Panc1 (cell line): ENCODE measurements around the gene CMTM7. TPM values are rescaled to one million over a fixed set of nuclear protein-coding genes. Genes with fewer than 3 reads are reported as not detected.

ENCODE experiments used
- ATAC-seq: fragments of 200-7000 bp; cut with Tn5 transposase; 2 replicates; pipeline ENCODE4 v1.9.1; 2020; ENCODE audit warnings: mild to moderate bottlenecking, moderate library complexity
- BruUV-seq: library from RNA; stranded (reverse); fragments of 400-500 nt; replicated peaks from 2 replicates; lab custom pipeline; 2021; lab: Mats Ljungman, UMichigan
- CTCF ChIA-PET: fragments of 300-600 bp; sonication (Branson Sonifier 250); formaldehyde crosslinking; loops from one replicate; lab custom pipeline; 2022; ENCODE audit warnings: antibody characterized with exemption; lab: Charles Lee
- POLR2A ChIA-PET: fragments of 300-600 bp; sonication (Branson Sonifier 250); formaldehyde crosslinking; loops from one replicate; lab custom pipeline; 2022; ENCODE audit warnings: antibody characterized with exemption; lab: Charles Lee
- DNase-seq: peaks from one replicate; pipeline ENCODE4 v3.0.0-alpha.2; 2010; ENCODE audit warnings: low read depth, low spot score
- H3K27ac ChIP-seq: 2 replicates; pipeline ENCODE4 v1.5.1; 2011; ENCODE audit warnings: mild to moderate bottlenecking, low read length, inconsistent platforms
- H3K27me3 ChIP-seq: fragments of 200-500 bp; sonication (Bioruptor generic); 2 replicates; pipeline ENCODE4 v1.6.0; 2014; ENCODE audit warnings: low read length, inconsistent platforms; ENCODE audit not compliant: control insufficient read depth, insufficient read depth
- H3K36me3 ChIP-seq: fragments of 200-500 bp; sonication (Bioruptor generic); 2 replicates; pipeline ENCODE4 v1.5.1; 2014; ENCODE audit warnings: inconsistent platforms, mild to moderate bottlenecking, low read length, moderate library complexity; ENCODE audit not compliant: control insufficient read depth, insufficient read depth
- H3K4me1 ChIP-seq: 2 replicates; pipeline ENCODE4 v1.5.1; 2011; ENCODE audit warnings: inconsistent platforms, mild to moderate bottlenecking, low read length, moderate library complexity; ENCODE audit not compliant: control insufficient read depth, insufficient read depth
- H3K4me3 ChIP-seq, 2 experiments: 2 replicates each; pipeline ENCODE4 v1.5.1; 2011 to 2012; ENCODE audit warnings: low read depth in 2 of 2, low read length in 2 of 2, mild to moderate bottlenecking in 2 of 2, inconsistent platforms in 1 of 2, moderate library complexity in 1 of 2
- H3K9me3 ChIP-seq: fragments of 200-500 bp; sonication (Bioruptor generic); 2 replicates; pipeline ENCODE4 v1.5.1; 2014; ENCODE audit warnings: low read depth, mild to moderate bottlenecking, inconsistent platforms, low read length, moderate library complexity; ENCODE audit not compliant: control insufficient read depth, insufficient read depth
- POLR2AphosphoS5 ChIP-seq: IDR thresholded peaks from 2 replicates; pipeline ENCODE4 v1.6.1; 2012; ENCODE audit warnings: mild to moderate bottlenecking, low read depth, low read length, moderate library complexity
- SIN3A ChIP-seq: IDR thresholded peaks from 2 replicates; pipeline ENCODE4 v1.6.1; 2012; ENCODE audit warnings: low read depth, mild to moderate bottlenecking, low read length, moderate library complexity, borderline replicate concordance; ENCODE audit not compliant: insufficient read depth
- TCF7L2 ChIP-seq: IDR thresholded peaks from 2 replicates; pipeline ENCODE4 v1.6.1; 2011; ENCODE audit warnings: mild to moderate bottlenecking, low read depth, low read length, inconsistent platforms
- in situ Hi-C: cut with HindIII; loops from 2 replicates; pipeline ENCODE4 v1.10.0; 2016; ENCODE audit warnings: low sequenced_read_pairs, low pct_unique_long_range_greater_than_20kb
- intact Hi-C: fragments of 100-400 bp; cut with micrococcal nuclease; formaldehyde crosslinking; loops from one replicate; pipeline ENCODE4 v1.10.0; 2022; ENCODE audit not compliant: unreplicated experiment
- total RNA-seq: library from RNA; stranded (reverse); gene quantifications from one replicate; pipeline ENCODE4 v1.2.1, GENCODE V29; 2021; ENCODE audit not compliant: unreplicated experiment
- TF ChIP-seq, protein P1 (sequence below): fragments of 450-650 bp; IDR thresholded peaks from 2 replicates; pipeline ENCODE4 v1.5.1; 2017; ENCODE audit warnings: mild to moderate bottlenecking
- TF ChIP-seq, protein P2 (sequence below), 2 experiments: IDR thresholded peaks; 2 replicates each; pipeline ENCODE4 v1.6.1; 2011 to 2012; ENCODE audit warnings: low read depth in 2 of 2, control low read depth in 1 of 2, low read length in 1 of 2, mild to moderate bottlenecking in 1 of 2, moderate library complexity in 1 of 2; ENCODE audit not compliant: insufficient read depth in 1 of 2

CMTM7 gene
- total RNA-seq, 1 experiment from 2014 or later: 43.5 TPM

DNA sequence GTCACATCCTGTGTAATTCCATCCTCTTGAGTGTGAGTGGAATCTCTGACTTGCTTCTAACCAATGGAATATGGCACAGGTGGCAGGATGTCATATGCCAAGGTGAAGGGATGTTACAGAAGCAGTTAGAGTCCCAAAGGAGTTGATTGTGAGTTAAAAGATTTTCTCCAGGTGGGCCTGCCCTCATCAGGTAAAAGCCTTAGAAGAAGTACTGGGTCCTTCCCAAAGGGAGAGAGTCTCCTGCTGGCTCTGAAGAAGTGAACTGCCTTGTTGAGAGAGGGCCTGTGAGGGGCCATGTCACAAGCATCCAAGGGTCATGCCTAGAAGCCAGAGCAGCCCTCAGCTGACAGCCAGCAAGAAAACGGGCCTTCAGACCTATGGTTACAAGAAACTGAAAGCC is 13.1 kb downstream of the CMTM7 start:
- TF ChIP-seq, protein P1, sequence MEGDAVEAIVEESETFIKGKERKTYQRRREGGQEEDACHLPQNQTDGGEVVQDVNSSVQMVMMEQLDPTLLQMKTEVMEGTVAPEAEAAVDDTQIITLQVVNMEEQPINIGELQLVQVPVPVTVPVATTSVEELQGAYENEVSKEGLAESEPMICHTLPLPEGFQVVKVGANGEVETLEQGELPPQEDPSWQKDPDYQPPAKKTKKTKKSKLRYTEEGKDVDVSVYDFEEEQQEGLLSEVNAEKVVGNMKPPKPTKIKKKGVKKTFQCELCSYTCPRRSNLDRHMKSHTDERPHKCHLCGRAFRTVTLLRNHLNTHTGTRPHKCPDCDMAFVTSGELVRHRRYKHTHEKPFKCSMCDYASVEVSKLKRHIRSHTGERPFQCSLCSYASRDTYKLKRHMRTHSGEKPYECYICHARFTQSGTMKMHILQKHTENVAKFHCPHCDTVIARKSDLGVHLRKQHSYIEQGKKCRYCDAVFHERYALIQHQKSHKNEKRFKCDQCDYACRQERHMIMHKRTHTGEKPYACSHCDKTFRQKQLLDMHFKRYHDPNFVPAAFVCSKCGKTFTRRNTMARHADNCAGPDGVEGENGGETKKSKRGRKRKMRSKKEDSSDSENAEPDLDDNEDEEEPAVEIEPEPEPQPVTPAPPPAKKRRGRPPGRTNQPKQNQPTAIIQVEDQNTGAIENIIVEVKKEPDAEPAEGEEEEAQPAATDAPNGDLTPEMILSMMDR: no peak
- TF ChIP-seq, protein P2, sequence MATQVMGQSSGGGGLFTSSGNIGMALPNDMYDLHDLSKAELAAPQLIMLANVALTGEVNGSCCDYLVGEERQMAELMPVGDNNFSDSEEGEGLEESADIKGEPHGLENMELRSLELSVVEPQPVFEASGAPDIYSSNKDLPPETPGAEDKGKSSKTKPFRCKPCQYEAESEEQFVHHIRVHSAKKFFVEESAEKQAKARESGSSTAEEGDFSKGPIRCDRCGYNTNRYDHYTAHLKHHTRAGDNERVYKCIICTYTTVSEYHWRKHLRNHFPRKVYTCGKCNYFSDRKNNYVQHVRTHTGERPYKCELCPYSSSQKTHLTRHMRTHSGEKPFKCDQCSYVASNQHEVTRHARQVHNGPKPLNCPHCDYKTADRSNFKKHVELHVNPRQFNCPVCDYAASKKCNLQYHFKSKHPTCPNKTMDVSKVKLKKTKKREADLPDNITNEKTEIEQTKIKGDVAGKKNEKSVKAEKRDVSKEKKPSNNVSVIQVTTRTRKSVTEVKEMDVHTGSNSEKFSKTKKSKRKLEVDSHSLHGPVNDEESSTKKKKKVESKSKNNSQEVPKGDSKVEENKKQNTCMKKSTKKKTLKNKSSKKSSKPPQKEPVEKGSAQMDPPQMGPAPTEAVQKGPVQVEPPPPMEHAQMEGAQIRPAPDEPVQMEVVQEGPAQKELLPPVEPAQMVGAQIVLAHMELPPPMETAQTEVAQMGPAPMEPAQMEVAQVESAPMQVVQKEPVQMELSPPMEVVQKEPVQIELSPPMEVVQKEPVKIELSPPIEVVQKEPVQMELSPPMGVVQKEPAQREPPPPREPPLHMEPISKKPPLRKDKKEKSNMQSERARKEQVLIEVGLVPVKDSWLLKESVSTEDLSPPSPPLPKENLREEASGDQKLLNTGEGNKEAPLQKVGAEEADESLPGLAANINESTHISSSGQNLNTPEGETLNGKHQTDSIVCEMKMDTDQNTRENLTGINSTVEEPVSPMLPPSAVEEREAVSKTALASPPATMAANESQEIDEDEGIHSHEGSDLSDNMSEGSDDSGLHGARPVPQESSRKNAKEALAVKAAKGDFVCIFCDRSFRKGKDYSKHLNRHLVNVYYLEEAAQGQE (IDR thresholded peaks at IDR 0.05; ENCODE audit: insufficient read depth in 1 of 2, low read depth in 2 of 2, low read length in 1 of 2): no peak
- TF ChIP-seq POLR2AphosphoS5: no peak
- TF ChIP-seq SIN3A: no peak
- no peak for TF ChIP-seq TCF7L2
- DNase-seq (no peak), ATAC-seq (no peak)
- intact Hi-C loops (no loop called here), in situ Hi-C loops (no loop called here)
- POLR2A ChIA-PET: no interaction called here
- no TSS peak for BruUV-seq
- Histone ChIP-seq H3K27me3 (no peaks in the 10 kb centered on the region), H3K4me1 (peaks cover 32% of the 10 kb centered on the region), H3K36me3 (no peaks in the 10 kb centered on the region), H3K27ac (0 out of 2 replicates have a peak overlapping the region, but pooled peaks have one; percentile 35), H3K9me3 (no peaks in the 10 kb centered on the region), H3K4me3 (no peak overlapping the region)
- CTCF ChIA-PET: no interaction called here

DNA sequence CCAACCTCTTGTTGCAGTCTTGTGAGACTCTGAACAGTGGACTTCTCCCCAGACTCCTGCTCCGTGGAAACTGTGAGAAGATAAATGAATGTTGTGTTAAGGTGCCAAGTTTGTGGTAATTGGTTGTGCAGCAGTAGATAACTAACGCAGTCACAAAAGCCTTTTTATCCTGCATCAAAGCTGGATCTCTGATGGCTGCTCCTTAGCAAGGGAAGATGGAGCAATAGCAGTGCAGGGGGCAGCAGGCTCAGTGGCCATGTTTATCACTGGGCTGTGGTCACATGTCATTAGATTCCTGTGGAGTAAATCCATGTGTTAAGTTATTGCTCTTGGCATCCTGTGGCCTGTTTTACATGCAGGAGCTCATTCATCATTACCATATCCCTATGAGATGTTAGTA is 13.5 kb downstream of the CMTM7 start:
- DNase-seq (no peak), ATAC-seq (no peak)
- Histone ChIP-seq H3K4me3 (no peak overlapping the region), H3K36me3 (no peaks in the 10 kb centered on the region), H3K27ac (0 out of 2 replicates have a peak overlapping the region, but pooled peaks have one; percentile 35), H3K4me1 (peaks cover 32% of the 10 kb centered on the region), H3K27me3 (no peaks in the 10 kb centered on the region), H3K9me3 (no peaks in the 10 kb centered on the region)
- POLR2A ChIA-PET: no interaction called here
- intact Hi-C loops (no loop called here), in situ Hi-C loops (no loop called here)
- TF ChIP-seq, protein P1: no peak
- TF ChIP-seq, protein P2 (IDR thresholded peaks at IDR 0.05; ENCODE audit: insufficient read depth in 1 of 2, low read depth in 2 of 2, low read length in 1 of 2): no peak
- no peak for TF ChIP-seq SIN3A
- no peak for TF ChIP-seq POLR2AphosphoS5
- TF ChIP-seq TCF7L2: no peak
- BruUV-seq: no TSS peak
- CTCF ChIA-PET: no interaction called here
